Uterus (tissue), 2 donors: ENCODE results near the gene CNN2.

Source experiments
- CTCF ChIP-seq, 4 experiments: fragments of 200-600 bp in 2 of 4; fragments of 450-650 bp in 2 of 4; sonication (generic) in 2 of 4; IDR thresholded peaks; one replicate each; pipeline ENCODE4 v1.5.1; 2016 to 2019; ENCODE audit warnings: antibody characterized with exemption in 4 of 4, mild to moderate bottlenecking in 2 of 4, moderate library complexity in 1 of 4
- POLR2A ChIP-seq, 2 donors: fragments of 450-650 bp; IDR thresholded peaks; one replicate each; pipeline ENCODE4 v1.6.1; 2016; ENCODE audit warnings: antibody characterized with exemption in 2 of 2, mild to moderate bottlenecking in 1 of 2, moderate library complexity in 1 of 2

GRCh38 chr19:1069009-1069779 is 42.8 kb downstream of the CNN2 start:
- TF ChIP-seq CTCF (IDR thresholded peaks at IDR 0.05) (no peak), POLR2A (IDR thresholded peaks at IDR 0.05) (no peak)
